ENCODE results near the gene COX5A. TPM values are rescaled to one million over a fixed set of nuclear protein-coding genes. Genes with fewer than 3 reads are reported as not detected.

Gene COX5A
- total and polyA plus RNA-seq, 2 of the 4 experiments (the other 2 are of a cell fraction) = 39.8 to 141 TPM

- no peak overlapping the region for H4K8ac ChIP-seq (ENCODE audit: low read depth in 2 of 2, low read length in 2 of 2)
- H2BK5ac ChIP-seq (ENCODE audit: low read depth, low read length, poor library complexity, severe bottlenecking) = no peak overlapping the region
- no peak overlapping the region for H2AK9ac ChIP-seq (replicated peaks; ENCODE audit: low read depth, low read length, poor library complexity)
- H3K4ac ChIP-seq (ENCODE audit: low read depth, low read length) = no peak overlapping the region
- in situ Hi-C loops (cut with MboI; ENCODE audit: low sequenced_read_pairs) (no loop called here), dilution Hi-C loops (cut with HindIII; ENCODE audit: low sequenced_read_pairs, unreplicated experiment) (no loop called here), intact Hi-C loops (cut with micrococcal nuclease) (loop anchor here (10.0 kb wide), 1 partner anchor 583 kb away; no protein-coding TSS in a partner anchor)
- no peak overlapping the region for H2AK5ac ChIP-seq (ENCODE audit: low read depth, low read length)
- H3K23ac ChIP-seq (ENCODE audit: low read depth, low read length) = no peak overlapping the region
- POLR2A ChIA-PET (ENCODE audit: unreplicated experiment) = interaction anchor here (0.6 kb wide), 1 partner anchor 11 kb away, joined by 5 read pairs; no protein-coding TSS in a partner anchor
- peak overlapping the region; percentile 91 for H2AFZ ChIP-seq (replicated peaks; ENCODE audit: low read length, poor library complexity)
- H2BK20ac ChIP-seq (ENCODE audit: low read depth, low read length) = no peak overlapping the region
- H3K36me3 ChIP-seq (ENCODE audit: control insufficient read depth, insufficient read depth, low read length) = no peaks in the 10 kb centered on the region
- no peak overlapping the region for H4K91ac ChIP-seq (ENCODE audit: insufficient read depth, low read depth, low read length)
- no peak overlapping the region for H3K14ac ChIP-seq (replicated peaks; ENCODE audit: low read depth, low read length)
- H3K27ac ChIP-seq (ENCODE audit: insufficient read depth, low read length) = no peak overlapping the region
- H3K4me1 ChIP-seq (ENCODE audit: control insufficient read depth, insufficient read depth, low read length) = peaks cover 8% of the 10 kb centered on the region; the same call in 1 of the 2 replicates
- CTCF ChIA-PET = interaction anchor here (1.5 kb wide), 1 partner anchor 38 kb away, joined by 3 read pairs; the partner anchor contains the start of gene SCAMP5
- no peak overlapping the region for H2BK120ac ChIP-seq (ENCODE audit: low read depth, low read length)
- peaks cover 45% of the 10 kb centered on the region for H3K27me3 ChIP-seq (ENCODE audit: control insufficient read depth, insufficient read depth, low read length)
- H2BK15ac ChIP-seq (ENCODE audit: low read depth, low read length) = no peak overlapping the region
- H3K18ac ChIP-seq (ENCODE audit: low read depth, low read length) = no peak overlapping the region
- no peak overlapping the region for H3K9ac ChIP-seq (ENCODE audit: low read depth, low read length)
- H4K20me1 ChIP-seq (ENCODE audit: insufficient read depth, low read length) = no peaks in the 10 kb centered on the region; the same call in 1 of the 2 replicates
- no peak overlapping the region for H3K4me3 ChIP-seq (ENCODE audit: insufficient read depth, low read depth, low read length)
- 23% methylated on average over 9 of the region's 28 CpGs; no CpG with 5 or more reads in 1 of the 2 experiments for WGBS, 2 experiments (ENCODE audit: extremely low coverage in 2 of 2, insufficient read length in 1 of 2)
- no peak overlapping the region for H3K56ac ChIP-seq (ENCODE audit: extremely low read depth, insufficient read depth, low read length)
- no peaks in the 10 kb centered on the region for H3K79me1 ChIP-seq (ENCODE audit: low read depth in 1 of 2, low read length in 2 of 2)
- DNase-seq (no peak), ATAC-seq (ENCODE audit: low read depth) (no peak)
- H3K9me3 ChIP-seq (ENCODE audit: control insufficient read depth, insufficient read depth, low read length) = no peaks in the 10 kb centered on the region
- H3K9me1 ChIP-seq (ENCODE audit: insufficient read depth, low read length) = no peaks in the 10 kb centered on the region
- H4K5ac ChIP-seq (ENCODE audit: low read depth, low read length) = no peak overlapping the region
- H3K4me2 ChIP-seq (ENCODE audit: low read depth, low read length) = peak overlapping the region; percentile 73; the same call in 1 of the 2 replicates
- no peak for TF ChIP-seq MAFK (IDR thresholded peaks at IDR 0.05; ENCODE audit: low read depth, low read length)
- TF ChIP-seq RFX5 (IDR thresholded peaks at IDR 0.05; ENCODE audit: low read depth, low read length) = no peak
- no TSS peak for BruUV-seq (replicated peaks)
Measured at GRCh38 chr15:74957476-74958035, 19.7 kb upstream of the COX5A start.
